ENCODE measurements around the gene MFF. TPM values are rescaled to one million over a fixed set of nuclear protein-coding genes. Genes with fewer than 3 reads are reported as not detected.
A peak's percentile ranks its signal among the peaks of the same experiment; 100 is the strongest.

Gene MFF
- total and polyA plus RNA-seq, 10 of the 15 experiments (the other 5 are each of a cell fraction or from before 2014, with no cell fraction given), result 19.6 to 131 (median 106) TPM

DNA sequence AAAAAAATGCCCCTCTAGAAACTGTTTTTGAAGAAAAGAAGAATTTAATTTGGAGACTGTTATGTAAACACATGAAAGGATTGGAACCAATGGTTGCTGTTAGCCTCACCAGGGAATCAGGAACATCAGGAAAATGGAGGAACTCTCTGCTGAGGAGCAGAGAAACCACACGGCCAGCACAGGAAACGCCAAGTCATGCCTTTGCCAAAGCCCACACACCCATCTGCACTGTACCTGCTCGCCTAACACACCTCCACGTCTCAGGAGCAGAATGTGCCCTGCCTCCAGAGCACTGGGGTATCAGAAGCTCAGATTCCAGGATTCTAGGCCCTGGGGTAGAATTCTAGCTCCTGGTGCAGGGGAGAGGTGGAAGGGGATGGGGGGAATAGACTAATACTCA lies 72.5 kb downstream of the MFF start:
- H3K27me3 ChIP-seq (replicated peaks in 1 of 2; ENCODE audit: control insufficient read depth in 2 of 2, insufficient read depth in 2 of 2, low read length in 1 of 2), result no peaks in the 10 kb centered on the region
- no peak overlapping the region for H3K27ac ChIP-seq (ENCODE audit: control insufficient read depth, insufficient read depth)
- no TSS peak for BruUV-seq (replicated peaks)
- POLR2A ChIA-PET, result interaction anchor here (0.6 kb wide), 1 partner anchor 12 kb away, joined by 3 read pairs; no protein-coding TSS in a partner anchor
- no peak overlapping the region for H3K4me2 ChIP-seq (ENCODE audit: control insufficient read depth, insufficient read depth)
- peak overlapping the region; percentile 12; the same call in 1 of the 2 replicates for H2AFZ ChIP-seq (ENCODE audit: control insufficient read depth, low read depth, low read length)
- FAIRE-seq, result no peak
- in situ Hi-C loops (cut with MboI) (no loop called here), intact Hi-C loops (cut with micrococcal nuclease; ENCODE audit: unreplicated experiment) (no loop called here)
- DNase-seq (ENCODE audit: low read depth, low spot score), result no peak
- no peaks in the 10 kb centered on the region for H3K36me3 ChIP-seq (ENCODE audit: control insufficient read depth in 2 of 2, insufficient read depth in 2 of 2, low read length in 1 of 2)
- H4K20me1 ChIP-seq (ENCODE audit: control insufficient read depth, insufficient read depth), result no peaks in the 10 kb centered on the region
- CTCF ChIA-PET, result interaction anchor here (1.0 to 4.6 kb wide), 3 partner anchors 9 to 368 kb away, joined by 3 to 27 read pairs (median 4); no protein-coding TSS in a partner anchor
- SMC1A ChIA-PET (ENCODE audit: uncharacterized antibody, unreplicated experiment), result interaction anchor here (0.6 to 3.7 kb wide), 3 partner anchors 9 to 181 kb away, joined by 3 to 16 read pairs (median 6); no protein-coding TSS in a partner anchor
- no peak overlapping the region for H3K4me3 ChIP-seq
- no peaks in the 10 kb centered on the region for H3K79me2 ChIP-seq (ENCODE audit: control insufficient read depth, insufficient read depth, low read length)
- WGBS (ENCODE audit: insufficient coverage, insufficient replicate concordance, low lambda C conversion rate, missing lambda C conversion rate), result 55% methylated on average over 4 of the region's 4 CpGs
- no peak overlapping the region for H3K9ac ChIP-seq (ENCODE audit: control insufficient read depth, insufficient read depth, low read length)
- no peaks in the 10 kb centered on the region for H3K9me3 ChIP-seq (replicated peaks; ENCODE audit: control insufficient read depth, insufficient read depth, low read length)
- H3K4me1 ChIP-seq (ENCODE audit: control insufficient read depth, insufficient read depth, low read length), result no peaks in the 10 kb centered on the region
- TF ChIP-seq GATAD2B (conservative IDR thresholded peaks at IDR 0.05; ENCODE audit: low read depth) (no peak), TCF12 (IDR thresholded peaks at IDR 0.05; ENCODE audit: low read depth, low read length) (no peak)
- ATAC-seq, result no peak
- RAD21 ChIA-PET (ENCODE audit: unreplicated experiment), result no interaction called here

DNA sequence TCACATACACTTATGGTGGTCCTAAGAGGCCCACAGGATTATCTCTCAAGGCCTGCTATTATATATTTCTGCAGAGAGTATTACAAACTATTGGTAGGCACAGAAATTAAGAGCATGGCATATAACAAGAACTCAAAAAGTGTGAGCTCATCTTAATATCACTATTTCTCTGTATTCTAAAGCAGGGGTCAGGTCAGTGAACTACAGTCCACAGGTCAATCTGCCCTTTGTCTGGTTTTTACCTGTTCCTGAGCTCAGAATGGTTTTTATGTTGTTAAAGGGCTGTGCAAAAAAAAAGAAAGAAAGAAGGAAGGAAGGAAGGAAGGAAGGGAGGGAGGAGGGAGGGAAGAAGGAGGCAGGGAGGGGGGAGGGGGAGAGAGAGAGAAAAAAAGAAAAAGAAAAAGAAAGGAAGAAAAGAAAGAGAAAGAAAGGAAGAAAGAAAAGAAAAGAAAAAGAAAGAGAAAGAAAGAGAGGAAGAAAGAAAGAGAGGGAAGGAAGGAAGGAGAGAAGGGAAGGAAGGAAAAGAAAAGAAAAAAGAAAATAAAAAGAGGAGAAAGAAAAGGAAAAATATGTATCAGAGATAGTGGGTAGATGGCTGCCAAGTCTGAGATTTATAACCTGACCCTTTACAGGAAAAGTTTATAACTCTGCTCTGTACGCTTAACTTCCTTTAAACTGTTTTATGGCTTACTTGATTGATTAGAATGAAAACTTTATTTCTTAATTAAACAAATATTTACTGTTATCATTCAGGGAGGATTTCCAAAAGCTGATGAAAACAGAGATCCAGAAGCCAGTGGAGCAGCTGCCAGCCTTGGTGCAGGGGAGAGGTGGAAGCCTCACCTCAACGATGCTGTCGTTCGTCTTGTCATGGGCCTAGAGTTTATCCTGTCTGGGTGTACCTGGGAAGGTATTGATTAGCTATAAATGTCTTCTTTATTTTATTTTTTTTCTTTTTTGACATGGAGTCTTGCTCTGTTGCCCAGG lies 73.9 kb downstream of the MFF start:
- BruUV-seq (replicated peaks), result no TSS peak
- Histone ChIP-seq H3K79me2 (ENCODE audit: control insufficient read depth, insufficient read depth, low read length) (no peaks in the 10 kb centered on the region), H3K9ac (ENCODE audit: control insufficient read depth, insufficient read depth, low read length) (no peak overlapping the region), H2AFZ (ENCODE audit: control insufficient read depth, low read depth, low read length) (no peak overlapping the region), H3K4me3 (no peak overlapping the region), H3K36me3 (ENCODE audit: control insufficient read depth in 2 of 2, insufficient read depth in 2 of 2, low read length in 1 of 2) (no peaks in the 10 kb centered on the region), H3K9me3 (replicated peaks; ENCODE audit: control insufficient read depth, insufficient read depth, low read length) (no peaks in the 10 kb centered on the region), H3K27ac (ENCODE audit: control insufficient read depth, insufficient read depth) (no peak overlapping the region), H3K27me3 (replicated peaks in 1 of 2; ENCODE audit: control insufficient read depth in 2 of 2, insufficient read depth in 2 of 2, low read length in 1 of 2) (no peaks in the 10 kb centered on the region), H3K4me1 (ENCODE audit: control insufficient read depth, insufficient read depth, low read length) (no peaks in the 10 kb centered on the region), H3K4me2 (ENCODE audit: control insufficient read depth, insufficient read depth) (no peak overlapping the region), H4K20me1 (ENCODE audit: control insufficient read depth, insufficient read depth) (no peaks in the 10 kb centered on the region)
- no peak for DNase-seq (ENCODE audit: low read depth, low spot score)
- CTCF ChIA-PET, result interaction anchor here (0.7 to 4.6 kb wide), 6 partner anchors 8 to 367 kb away, joined by 3 to 27 read pairs (median 4); no protein-coding TSS in a partner anchor
- POLR2A ChIA-PET, result interaction anchor here (1.1 kb wide), 1 partner anchor 12 kb away, joined by 3 read pairs; no protein-coding TSS in a partner anchor
- RAD21 ChIA-PET (ENCODE audit: unreplicated experiment), result interaction anchor here (0.7 to 1.3 kb wide), 2 partner anchors 20 to 36 kb away, joined by 3 to 4 read pairs; no protein-coding TSS in a partner anchor
- WGBS (ENCODE audit: insufficient coverage, insufficient replicate concordance, low lambda C conversion rate, missing lambda C conversion rate), result 71% methylated on average over 4 of the region's 4 CpGs
- ATAC-seq, result no peak
- SMC1A ChIA-PET (ENCODE audit: uncharacterized antibody, unreplicated experiment), result interaction anchor here (1.2 to 4.2 kb wide), 8 partner anchors 7 to 367 kb away, joined by 3 to 16 read pairs (median 5); no protein-coding TSS in a partner anchor
- intact Hi-C loops (cut with micrococcal nuclease; ENCODE audit: unreplicated experiment), result no loop called here
- FAIRE-seq, result no peak
- in situ Hi-C loops (cut with MboI), result no loop called here
- TF ChIP-seq ZBTB40 (IDR thresholded peaks at IDR 0.05; ENCODE audit: borderline replicate concordance), result no peak
- TF ChIP-seq, protein P1, sequence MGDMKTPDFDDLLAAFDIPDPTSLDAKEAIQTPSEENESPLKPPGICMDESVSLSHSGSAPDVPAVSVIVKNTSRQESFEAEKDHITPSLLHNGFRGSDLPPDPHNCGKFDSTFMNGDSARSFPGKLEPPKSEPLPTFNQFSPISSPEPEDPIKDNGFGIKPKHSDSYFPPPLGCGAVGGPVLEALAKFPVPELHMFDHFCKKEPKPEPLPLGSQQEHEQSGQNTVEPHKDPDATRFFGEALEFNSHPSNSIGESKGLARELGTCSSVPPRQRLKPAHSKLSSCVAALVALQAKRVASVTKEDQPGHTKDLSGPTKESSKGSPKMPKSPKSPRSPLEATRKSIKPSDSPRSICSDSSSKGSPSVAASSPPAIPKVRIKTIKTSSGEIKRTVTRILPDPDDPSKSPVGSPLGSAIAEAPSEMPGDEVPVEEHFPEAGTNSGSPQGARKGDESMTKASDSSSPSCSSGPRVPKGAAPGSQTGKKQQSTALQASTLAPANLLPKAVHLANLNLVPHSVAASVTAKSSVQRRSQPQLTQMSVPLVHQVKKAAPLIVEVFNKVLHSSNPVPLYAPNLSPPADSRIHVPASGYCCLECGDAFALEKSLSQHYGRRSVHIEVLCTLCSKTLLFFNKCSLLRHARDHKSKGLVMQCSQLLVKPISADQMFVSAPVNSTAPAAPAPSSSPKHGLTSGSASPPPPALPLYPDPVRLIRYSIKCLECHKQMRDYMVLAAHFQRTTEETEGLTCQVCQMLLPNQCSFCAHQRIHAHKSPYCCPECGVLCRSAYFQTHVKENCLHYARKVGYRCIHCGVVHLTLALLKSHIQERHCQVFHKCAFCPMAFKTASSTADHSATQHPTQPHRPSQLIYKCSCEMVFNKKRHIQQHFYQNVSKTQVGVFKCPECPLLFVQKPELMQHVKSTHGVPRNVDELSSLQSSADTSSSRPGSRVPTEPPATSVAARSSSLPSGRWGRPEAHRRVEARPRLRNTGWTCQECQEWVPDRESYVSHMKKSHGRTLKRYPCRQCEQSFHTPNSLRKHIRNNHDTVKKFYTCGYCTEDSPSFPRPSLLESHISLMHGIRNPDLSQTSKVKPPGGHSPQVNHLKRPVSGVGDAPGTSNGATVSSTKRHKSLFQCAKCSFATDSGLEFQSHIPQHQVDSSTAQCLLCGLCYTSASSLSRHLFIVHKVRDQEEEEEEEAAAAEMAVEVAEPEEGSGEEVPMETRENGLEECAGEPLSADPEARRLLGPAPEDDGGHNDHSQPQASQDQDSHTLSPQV (IDR thresholded peaks at IDR 0.05), result no peak
- no peak for TF ChIP-seq NR2F1 (conservative IDR thresholded peaks at IDR 0.05)
